GDM1 (cell line): ENCODE measurements around the gene ADNP2.
A peak's percentile ranks its signal among the peaks of the same experiment; 100 is the strongest.

Experiments used
- DNase-seq: peaks from one replicate; lab custom pipeline; 2025; lab: John Stamatoyannopoulos, UW

ADNP2 gene, protein sequence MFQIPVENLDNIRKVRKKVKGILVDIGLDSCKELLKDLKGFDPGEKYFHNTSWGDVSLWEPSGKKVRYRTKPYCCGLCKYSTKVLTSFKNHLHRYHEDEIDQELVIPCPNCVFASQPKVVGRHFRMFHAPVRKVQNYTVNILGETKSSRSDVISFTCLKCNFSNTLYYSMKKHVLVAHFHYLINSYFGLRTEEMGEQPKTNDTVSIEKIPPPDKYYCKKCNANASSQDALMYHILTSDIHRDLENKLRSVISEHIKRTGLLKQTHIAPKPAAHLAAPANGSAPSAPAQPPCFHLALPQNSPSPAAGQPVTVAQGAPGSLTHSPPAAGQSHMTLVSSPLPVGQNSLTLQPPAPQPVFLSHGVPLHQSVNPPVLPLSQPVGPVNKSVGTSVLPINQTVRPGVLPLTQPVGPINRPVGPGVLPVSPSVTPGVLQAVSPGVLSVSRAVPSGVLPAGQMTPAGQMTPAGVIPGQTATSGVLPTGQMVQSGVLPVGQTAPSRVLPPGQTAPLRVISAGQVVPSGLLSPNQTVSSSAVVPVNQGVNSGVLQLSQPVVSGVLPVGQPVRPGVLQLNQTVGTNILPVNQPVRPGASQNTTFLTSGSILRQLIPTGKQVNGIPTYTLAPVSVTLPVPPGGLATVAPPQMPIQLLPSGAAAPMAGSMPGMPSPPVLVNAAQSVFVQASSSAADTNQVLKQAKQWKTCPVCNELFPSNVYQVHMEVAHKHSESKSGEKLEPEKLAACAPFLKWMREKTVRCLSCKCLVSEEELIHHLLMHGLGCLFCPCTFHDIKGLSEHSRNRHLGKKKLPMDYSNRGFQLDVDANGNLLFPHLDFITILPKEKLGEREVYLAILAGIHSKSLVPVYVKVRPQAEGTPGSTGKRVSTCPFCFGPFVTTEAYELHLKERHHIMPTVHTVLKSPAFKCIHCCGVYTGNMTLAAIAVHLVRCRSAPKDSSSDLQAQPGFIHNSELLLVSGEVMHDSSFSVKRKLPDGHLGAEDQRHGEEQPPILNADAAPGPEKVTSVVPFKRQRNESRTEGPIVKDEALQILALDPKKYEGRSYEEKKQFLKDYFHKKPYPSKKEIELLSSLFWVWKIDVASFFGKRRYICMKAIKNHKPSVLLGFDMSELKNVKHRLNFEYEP

DNA sequence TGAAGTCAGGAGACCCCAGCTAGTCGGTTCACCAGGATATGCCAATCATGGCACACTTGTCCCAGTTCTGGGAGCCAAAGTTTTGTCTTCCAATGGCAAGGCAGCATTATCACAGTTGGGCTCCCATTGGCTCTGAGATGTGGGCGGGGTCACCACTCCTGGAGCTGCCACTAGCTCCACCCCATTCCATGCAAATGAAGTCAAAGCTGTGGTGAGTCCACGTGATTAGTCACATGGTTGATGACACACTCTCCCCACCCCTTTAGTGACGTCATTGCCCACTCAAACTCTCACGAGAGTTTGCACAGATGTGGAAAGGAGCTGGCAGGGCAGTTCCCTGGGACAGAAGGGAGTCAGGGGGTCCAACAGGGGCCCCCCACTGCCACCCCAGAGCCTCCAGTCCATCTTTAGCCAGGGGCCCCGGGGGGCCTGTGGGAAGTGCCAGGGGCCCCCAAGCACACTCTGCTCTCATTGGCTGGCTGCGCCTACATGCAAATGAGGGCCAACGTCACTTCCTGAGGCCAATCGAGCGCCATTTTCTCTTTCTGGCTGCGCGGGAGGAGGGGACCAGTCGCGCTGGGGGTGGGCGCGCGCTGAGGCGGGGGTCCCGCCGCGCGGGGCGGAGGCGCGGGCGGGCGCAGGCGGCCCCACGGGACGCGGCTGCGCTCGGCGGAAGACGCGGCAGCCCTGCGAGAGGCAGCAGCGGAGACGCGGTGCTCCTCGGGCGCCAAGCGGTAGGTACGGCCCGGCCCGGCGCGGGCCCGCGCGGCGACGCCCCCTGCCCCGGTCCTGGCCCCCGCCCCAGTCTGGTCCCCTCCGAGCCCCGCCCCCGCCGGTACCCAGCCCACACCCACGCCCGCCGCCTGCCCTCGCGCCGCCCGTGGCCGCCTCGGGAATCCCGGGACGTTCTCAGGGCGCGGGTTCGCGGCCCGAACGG, at the start of gene ADNP2:
TSS of gene ADNP2 (plus strand) at position 524 of the 937 bp plus-strand sequence. CDS start 8,281 bp downstream, outside the sequence.
- DNase-seq = peak; percentile 90

- no peak for DNase-seq
These were observed 49.1 kb upstream of the ADNP2 start for GRCh38 chr18:80059945-80060344.

DNA sequence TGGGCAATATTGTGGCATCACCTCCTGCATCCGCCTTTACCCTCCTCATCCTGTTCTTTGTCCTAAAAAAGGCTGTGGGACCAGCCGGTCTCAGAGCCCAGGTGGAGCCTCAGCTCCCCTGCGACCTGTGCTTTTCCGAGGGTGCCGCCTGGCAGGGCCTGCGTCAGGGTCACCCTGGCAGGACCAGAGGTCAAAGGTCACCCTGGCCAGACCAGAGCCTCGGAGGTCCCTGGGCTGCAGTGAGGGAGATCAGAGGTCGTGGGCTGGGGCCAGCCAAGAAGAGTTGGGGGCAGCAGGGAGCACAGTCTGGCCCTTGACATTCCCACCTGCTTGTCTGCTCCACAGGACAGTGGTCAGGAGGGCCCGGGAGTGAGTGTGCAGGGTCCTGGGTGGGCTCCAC, 43.4 kb upstream of the ADNP2 start:
- no peak for DNase-seq

DNA sequence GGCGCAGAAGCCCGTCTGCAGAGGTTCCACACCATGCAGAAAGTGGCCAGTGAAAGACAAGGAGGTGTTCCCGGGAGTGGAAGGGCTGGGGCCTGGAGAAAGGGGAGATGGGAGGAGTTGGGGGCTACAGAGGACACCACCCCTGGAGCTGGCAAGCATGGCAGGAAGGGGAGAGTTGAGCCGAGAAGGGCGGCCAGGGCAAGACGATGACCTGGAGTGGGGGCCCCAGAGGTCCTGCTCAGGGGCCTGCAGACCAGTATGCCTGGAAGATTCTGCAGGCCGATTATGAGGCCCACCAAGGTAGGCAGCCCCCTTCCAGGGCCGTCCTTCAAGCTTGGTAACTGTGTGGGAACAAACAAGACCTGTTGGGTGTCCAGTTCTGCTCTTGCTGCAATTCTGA, 41.7 kb upstream of the ADNP2 start:
- DNase-seq = no peak

GRCh38 chr18:80067897-80068296, 41.2 kb upstream of the ADNP2 start:
- DNase-seq = no peak

GRCh38 chr18:80068571-80069272, 40.3 kb upstream of the ADNP2 start:
- DNase-seq = no peak

GRCh38 chr18:80070825-80071224, 38.2 kb upstream of the ADNP2 start:
- no peak for DNase-seq

DNA sequence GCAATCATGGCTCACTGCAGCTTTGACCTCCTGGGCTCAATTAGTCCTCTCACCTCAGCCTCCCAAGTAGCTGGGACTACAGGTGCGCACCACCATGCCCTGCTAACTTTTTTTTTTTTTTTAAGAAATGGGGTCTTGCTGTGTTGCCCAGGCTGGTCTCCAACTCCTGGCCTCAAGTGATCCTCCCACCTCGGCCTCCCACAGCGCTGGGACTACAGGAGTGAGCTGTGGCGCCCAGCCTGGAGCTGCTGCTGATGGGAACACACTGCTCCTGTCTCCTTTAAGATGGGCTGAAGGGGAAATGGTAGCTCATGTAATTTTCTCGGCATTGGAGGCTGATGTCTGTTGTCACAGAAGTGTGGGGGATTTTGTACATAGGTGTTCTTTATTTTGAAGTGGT, 34.9 kb upstream of the ADNP2 start:
- DNase-seq = no peak

DNA sequence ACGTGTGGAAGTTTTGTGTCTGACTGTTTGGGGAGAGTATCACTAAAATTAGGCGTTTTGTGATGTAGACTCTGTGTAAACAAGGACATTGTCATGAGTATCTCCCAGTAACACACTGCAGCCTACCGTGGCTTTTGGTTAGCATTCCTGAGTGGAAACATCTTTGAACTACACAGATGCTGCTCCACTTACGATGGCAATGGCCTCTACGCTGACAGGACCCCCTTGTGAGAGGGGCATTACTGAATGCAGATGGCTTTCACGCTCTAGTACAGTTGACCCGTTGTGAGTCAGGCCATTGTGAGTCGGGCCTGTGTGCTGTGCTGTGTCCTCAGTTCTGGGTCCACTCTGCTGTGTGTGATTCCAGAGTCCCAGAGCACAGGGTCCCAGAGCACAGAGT, 34.4 kb upstream of the ADNP2 start:
- DNase-seq = no peak

DNA sequence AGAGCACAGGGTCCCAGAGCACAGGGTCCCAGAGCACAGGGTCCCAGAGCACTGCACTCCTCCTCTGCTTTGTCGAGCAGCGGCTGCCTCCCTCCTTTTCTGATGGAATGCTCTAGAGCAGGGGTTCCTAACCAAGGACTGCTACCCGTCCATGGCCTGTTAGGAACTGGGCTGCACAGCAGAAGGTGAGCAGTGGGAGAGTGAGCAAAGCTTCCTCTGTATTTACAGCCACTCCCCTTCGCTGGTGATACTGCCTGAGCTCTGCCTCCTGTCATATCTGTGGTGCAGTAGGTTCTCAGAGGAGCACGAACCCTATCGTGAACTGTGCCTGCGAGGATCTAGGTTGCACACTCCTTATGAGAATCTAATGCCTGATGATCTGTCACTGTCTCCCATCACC, 33.1 kb upstream of the ADNP2 start:
- no peak for DNase-seq

GRCh38 chr18:80076379-80076778, 32.7 kb upstream of the ADNP2 start:
- DNase-seq = no peak

DNA sequence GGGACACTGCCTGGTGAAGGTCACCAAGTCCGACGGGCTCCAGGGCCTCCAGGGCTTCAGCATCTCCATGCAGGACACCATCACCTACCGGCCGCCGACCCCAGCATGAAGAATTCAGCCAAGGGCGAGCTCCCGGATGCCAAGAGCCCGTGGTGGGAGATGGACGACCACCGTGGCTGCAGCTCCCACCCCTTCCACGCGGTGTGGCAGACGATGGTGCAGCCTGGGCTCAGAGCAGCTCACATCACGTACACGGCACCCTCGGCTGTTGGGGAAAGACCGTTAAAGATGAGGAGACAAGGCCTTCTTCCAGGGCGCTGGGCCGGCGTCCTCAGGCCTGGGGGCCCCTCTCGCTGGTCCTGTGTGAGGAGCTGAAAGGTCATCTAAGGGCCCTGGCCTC, 31.2 kb upstream of the ADNP2 start:
- DNase-seq = no peak

DNA sequence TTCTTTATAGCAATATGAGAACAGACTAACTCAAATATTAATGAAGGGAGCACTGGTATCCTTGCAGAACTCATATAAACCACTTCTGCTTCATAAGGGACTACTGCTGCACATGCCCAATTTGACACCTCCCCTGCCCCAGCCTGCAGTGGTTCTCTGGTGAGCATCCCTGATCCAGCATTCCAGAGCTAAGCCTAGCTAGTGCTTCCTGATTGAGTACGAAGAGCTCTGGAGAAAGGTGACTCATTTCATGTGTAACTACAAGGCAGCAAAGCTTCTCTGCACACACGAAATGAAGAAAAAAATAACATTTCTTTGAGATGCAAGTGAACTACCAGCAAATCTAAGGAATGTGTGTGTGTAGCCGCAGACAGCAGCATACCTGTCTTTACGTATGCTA, 22.8 kb upstream of the ADNP2 start:
- no peak for DNase-seq

DNA sequence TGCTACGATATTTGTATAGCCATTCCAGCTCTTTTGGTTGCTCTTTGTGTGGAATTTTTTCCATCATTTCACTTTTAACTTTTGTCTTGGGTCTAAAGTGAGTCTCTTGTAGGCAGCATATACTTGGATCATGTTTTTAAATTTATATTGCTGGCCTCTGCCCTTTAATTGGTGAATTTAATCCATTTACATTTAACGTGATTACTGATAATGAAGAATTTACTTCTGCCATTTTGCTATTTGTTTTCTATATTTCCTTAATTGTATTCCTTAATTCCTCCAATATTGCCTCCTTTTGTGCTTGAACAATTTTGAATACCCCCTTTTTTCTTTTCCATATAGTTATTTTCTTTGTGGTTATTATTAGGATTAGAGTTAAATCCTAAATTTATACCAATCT, 21.0 kb upstream of the ADNP2 start:
- DNase-seq = no peak

- no peak for DNase-seq
These were observed 20.2 kb upstream of the ADNP2 start for GRCh38 chr18:80088823-80089222.

DNA sequence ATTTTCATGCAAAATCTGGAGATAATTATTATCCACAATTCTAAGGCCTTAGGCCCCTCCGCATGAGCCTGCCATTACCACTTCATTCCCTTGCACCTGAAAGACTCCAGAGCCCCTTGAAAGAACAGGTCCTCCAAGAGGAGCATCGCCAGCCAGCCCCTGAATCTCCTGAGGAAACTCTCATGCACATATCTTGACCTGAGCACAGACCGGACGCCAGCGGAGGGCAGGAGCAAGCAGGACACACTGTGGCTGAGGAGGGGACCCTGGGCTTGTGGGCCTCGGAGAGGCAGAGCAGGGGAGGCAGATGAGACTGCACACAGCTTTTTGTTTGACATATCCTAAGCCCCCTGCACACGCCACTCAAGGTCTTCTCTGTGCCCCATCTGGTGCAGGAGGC, 13.6 kb upstream of the ADNP2 start:
- no peak for DNase-seq

DNA sequence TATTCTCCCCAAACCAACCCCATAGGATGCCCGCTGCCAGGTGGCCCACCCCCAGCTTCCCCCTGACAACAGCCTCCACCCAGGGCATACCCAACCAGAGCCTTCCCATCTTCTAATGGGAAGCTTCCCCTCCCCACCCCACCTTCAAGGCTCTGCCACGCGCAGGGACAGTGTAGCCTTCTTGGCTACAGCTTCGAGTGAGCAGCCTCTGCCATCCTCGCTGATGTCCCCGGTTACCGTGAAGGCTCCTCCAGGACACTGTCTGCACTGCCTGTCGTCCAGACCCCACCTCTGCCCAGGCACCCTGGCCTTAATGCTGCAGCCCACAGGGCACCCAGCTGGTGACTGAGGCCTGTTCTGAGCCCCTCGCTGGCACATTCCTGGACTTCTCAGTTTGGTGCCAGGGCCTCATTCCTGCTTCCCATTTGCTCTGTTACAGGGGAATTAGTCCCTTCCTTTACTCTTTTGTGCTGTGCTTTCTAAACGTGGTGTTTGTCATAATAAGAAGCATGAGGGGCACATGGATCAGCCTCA, 13.0 kb upstream of the ADNP2 start:
- DNase-seq = no peak

DNA sequence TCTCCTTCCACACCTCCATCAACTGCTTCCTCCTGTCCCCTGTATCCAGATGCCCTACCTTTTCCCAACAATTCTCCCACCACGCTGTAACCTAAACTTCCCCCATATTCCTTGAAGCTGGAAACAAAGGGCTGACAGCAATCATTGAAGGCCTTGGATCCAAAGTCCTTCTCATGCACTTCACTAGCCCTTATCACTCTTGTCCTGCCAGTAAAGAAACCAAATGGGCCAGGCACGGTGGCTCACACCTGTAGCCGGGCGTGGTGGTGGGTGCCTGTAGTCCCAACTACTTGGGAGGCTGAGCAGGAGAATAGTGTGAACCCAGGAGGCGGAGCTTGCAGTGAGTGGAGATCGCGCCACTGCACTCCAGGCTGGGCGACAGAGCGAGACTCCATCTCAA, 11.9 kb upstream of the ADNP2 start:
- DNase-seq = no peak

GRCh38 chr18:80103231-80103630, 5.8 kb upstream of the ADNP2 start:
- no peak for DNase-seq

DNA sequence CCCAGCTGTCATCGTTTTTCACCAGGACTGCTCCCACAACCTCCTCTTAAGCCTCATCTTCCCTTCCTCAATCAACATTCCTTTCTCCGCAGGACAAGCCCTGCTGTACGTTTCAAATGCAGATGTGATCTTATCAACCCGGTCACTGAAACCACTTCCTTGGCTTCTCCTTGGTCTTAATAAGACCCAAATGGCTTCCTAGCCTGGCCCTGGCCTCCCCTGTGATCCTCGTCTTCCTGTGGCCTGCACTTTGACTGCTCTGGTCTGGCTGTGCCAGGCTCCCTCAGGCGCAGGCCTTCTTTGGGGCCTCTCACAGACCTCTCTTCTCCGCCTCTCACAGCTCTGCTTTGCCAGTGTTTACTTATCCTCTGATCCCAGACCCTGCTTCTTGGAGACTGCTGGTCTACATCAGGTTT, 4.7 kb upstream of the ADNP2 start:
- DNase-seq = no peak
